Liver (tissue), 9 donors: ENCODE data around the gene C1QTNF1. TPM values are rescaled to one million over a fixed set of nuclear protein-coding genes. Genes with fewer than 3 reads are reported as not detected.
A peak's percentile ranks its signal among the peaks of the same experiment; 100 is the strongest.

Experiments
- DNase-seq: peaks from one replicate; pipeline ENCODE4 v3.0.0-alpha.2; 2017; ENCODE audit warnings: low spot score
- H3K27ac ChIP-seq, 2 donors: one replicate each; pipeline ENCODE4 v1.7.0; 2013; ENCODE audit warnings: inconsistent platforms in 2 of 2, low read length in 2 of 2, control low read depth in 1 of 2, low read depth in 1 of 2, mild to moderate bottlenecking in 1 of 2
- H3K27me3 ChIP-seq, 4 donors: one replicate each; pipeline versions ENCODE4 v1.6.1 to v1.7.0; 2013; ENCODE audit warnings: low read length in 3 of 4, inconsistent platforms in 1 of 4, mild to moderate bottlenecking in 1 of 4, moderate library complexity in 1 of 4; ENCODE audit not compliant: control insufficient read depth in 4 of 4, insufficient read depth in 4 of 4
- H3K36me3 ChIP-seq, 4 donors: one replicate each; pipeline versions ENCODE4 v1.6.1 to v1.7.0; 2013; ENCODE audit warnings: low read length in 3 of 4, mild to moderate bottlenecking in 3 of 4, low read depth in 1 of 4, moderate library complexity in 1 of 4; ENCODE audit not compliant: control insufficient read depth in 4 of 4, insufficient read depth in 3 of 4
- H3K4me1 ChIP-seq, 4 donors: one replicate each; pipeline versions ENCODE4 v1.6.1 to v1.7.0; 2013; ENCODE audit warnings: low read length in 3 of 4, mild to moderate bottlenecking in 3 of 4, moderate library complexity in 1 of 4; ENCODE audit not compliant: control insufficient read depth in 4 of 4, insufficient read depth in 4 of 4
- H3K4me3 ChIP-seq, 3 donors: one replicate each; pipeline versions ENCODE4 v1.6.1 to v1.7.0; 2013; ENCODE audit warnings: low read length in 3 of 3, control low read depth in 1 of 3, low read depth in 1 of 3, mild to moderate bottlenecking in 1 of 3
- H3K9ac ChIP-seq, 2 donors: one replicate each; pipeline ENCODE4 v1.7.0; 2013; ENCODE audit warnings: low read length in 2 of 2, mild to moderate bottlenecking in 2 of 2, moderate library complexity in 2 of 2, control low read depth in 1 of 2, low read depth in 1 of 2
- H3K9me3 ChIP-seq, 4 donors: one replicate each; pipeline versions ENCODE4 v1.6.1 to v1.7.0; 2013; ENCODE audit warnings: low read length in 3 of 4; ENCODE audit not compliant: control insufficient read depth in 4 of 4
- CTCF ChIP-seq: fragments of 150-350 bp; IDR thresholded peaks from 2 replicates; pipeline ENCODE4 v1.5.1; 2017; ENCODE audit warnings: improper control_type of control experiment, low read depth, low read length; ENCODE audit not compliant: missing input control
- EGR1 ChIP-seq, 2 donors: IDR thresholded peaks; 2 replicates each; pipeline ENCODE4 v1.6.1; 2016 to 2018; ENCODE audit warnings: antibody characterized with exemption in 2 of 2, low read depth in 2 of 2
- FOXA1 ChIP-seq: IDR thresholded peaks from 2 replicates; pipeline ENCODE4 v1.6.1; 2016; ENCODE audit warnings: antibody characterized with exemption
- FOXA2 ChIP-seq: IDR thresholded peaks from 2 replicates; pipeline ENCODE4 v1.6.1; 2016; ENCODE audit warnings: antibody characterized with exemption
- GABPA ChIP-seq, 2 donors: IDR thresholded peaks in 1 of 2; conservative IDR thresholded peaks in 1 of 2; 2 replicates each; pipeline ENCODE4 v1.6.1; 2016; ENCODE audit warnings: antibody characterized with exemption in 2 of 2, mild to moderate bottlenecking in 1 of 2, moderate library complexity in 1 of 2
- RAD21 ChIP-seq, 2 donors: IDR thresholded peaks; 2 replicates each; pipeline ENCODE4 v1.6.1; 2016; ENCODE audit warnings: antibody characterized with exemption in 2 of 2, mild to moderate bottlenecking in 2 of 2
- ZBTB33 ChIP-seq: IDR thresholded peaks from 2 replicates; pipeline ENCODE4 v1.6.1; 2016; ENCODE audit warnings: antibody characterized with exemption
- WGBS: extraction: QIAGEN DNeasy Blood & Tissue Kit; methylation state at CpG from one replicate; pipeline ENCODE4 v1.1.7; 2013; 5-methylcytosine and 5-hydroxymethylcytosine counted together
- polyA plus RNA-seq, 2 donors: library from polyadenylated mRNA; stranded (reverse) in 1 of 2; unstranded in 1 of 2; fragments of 200-250 nt in 1 of 2; fragments of >200 nt in 1 of 2; fragmentation: Nextera tagmentation in 1 of 2; extraction: Ambion mirVana in 1 of 2; gene quantifications; one replicate each; pipeline versions ENCODE4 v1.2.1 to v1.2.3, GENCODE V29; 2013 to 2015
- total RNA-seq, 2 donors: library from RNA; depleted of rRNA; stranded (reverse); fragments of >200 nt; gene quantifications; one replicate each; pipeline ENCODE4 v1.2.3, GENCODE V29; 2014
- donor health status: healthy.
- donor health status: healthy.
- donor health status: healthy.
- donor health status: healthy.
- donor health status: healthy.

The C1QTNF1 gene
- total and polyA plus RNA-seq, 4 donors: 0.56 to 54.6 (median 16.1) TPM

- no peak overlapping the region for H3K27ac ChIP-seq
- no peak overlapping the region for H3K4me3 ChIP-seq
- no peak for DNase-seq
- H3K27me3 ChIP-seq: no peaks in the 10 kb centered on the region
- TF ChIP-seq GABPA (IDR thresholded peaks at IDR 0.05 in 1 of 2, conservative IDR thresholded peaks at IDR 0.05 in 1 of 2): no peak
- peaks cover 3 to 54% (median 20%) of the 10 kb centered on the region in 4 donors for H3K36me3 ChIP-seq
- 97% methylated on average over 17 of the region's 17 CpGs for WGBS
- no peak overlapping the region for H3K9ac ChIP-seq
- peaks cover 1 to 3% (median 2%) of the 10 kb centered on the region in 4 donors for H3K4me1 ChIP-seq
- no peaks in the 10 kb centered on the region for H3K9me3 ChIP-seq
Observed at GRCh38 chr17:79080761-79081290, 56.9 kb downstream of the C1QTNF1 start.

GRCh38 chr17:79081571-79082276 lies 57.8 kb downstream of the C1QTNF1 start:
- Histone ChIP-seq H3K9me3 (no peaks in the 10 kb centered on the region), H3K4me1 (no peaks in the 10 kb centered on the region), H3K27ac (no peak overlapping the region), H3K9ac (no peak overlapping the region), H3K36me3 (peaks cover 3 to 61% (median 20%) of the 10 kb centered on the region in 4 donors), H3K27me3 (no peaks in the 10 kb centered on the region), H3K4me3 (no peak overlapping the region)
- WGBS: 86% methylated on average over 20 of the region's 20 CpGs
- TF ChIP-seq FOXA2: no peak
- no peak for DNase-seq

- Histone ChIP-seq H3K9ac (no peak overlapping the region), H3K36me3 (peaks cover 6 to 63% (median 20%) of the 10 kb centered on the region in 4 donors), H3K27ac (no peak overlapping the region), H3K27me3 (no peaks in the 10 kb centered on the region), H3K9me3 (no peaks in the 10 kb centered on the region), H3K4me1 (no peaks in the 10 kb centered on the region), H3K4me3 (no peak overlapping the region)
- DNase-seq: no peak
- no peak for TF ChIP-seq EGR1 (IDR thresholded peaks at IDR 0.05; ENCODE audit: low read depth in 2 of 2)
- TF ChIP-seq CTCF: peak; percentile 49
- no peak for TF ChIP-seq ZBTB33
- peak; percentile 52 to 68 for TF ChIP-seq RAD21 (IDR thresholded peaks at IDR 0.05)
- TF ChIP-seq GABPA (IDR thresholded peaks at IDR 0.05 in 1 of 2, conservative IDR thresholded peaks at IDR 0.05 in 1 of 2): no peak
- no peak for TF ChIP-seq FOXA1
- 73% methylated on average over 41 of the region's 41 CpGs for WGBS
Observed at GRCh38 chr17:79082311-79083190, 58.6 kb downstream of the C1QTNF1 start.
